ENCODE results near the gene GATAD1. TPM values are rescaled to one million over a fixed set of nuclear protein-coding genes. Genes with fewer than 3 reads are reported as not detected.
A peak's percentile ranks its signal among the peaks of the same experiment; 100 is the strongest.

The GATAD1 gene
- polyA plus RNA-seq, 1 of the 3 experiments (the other 2 are of a cell fraction): 30.6 TPM

DNA sequence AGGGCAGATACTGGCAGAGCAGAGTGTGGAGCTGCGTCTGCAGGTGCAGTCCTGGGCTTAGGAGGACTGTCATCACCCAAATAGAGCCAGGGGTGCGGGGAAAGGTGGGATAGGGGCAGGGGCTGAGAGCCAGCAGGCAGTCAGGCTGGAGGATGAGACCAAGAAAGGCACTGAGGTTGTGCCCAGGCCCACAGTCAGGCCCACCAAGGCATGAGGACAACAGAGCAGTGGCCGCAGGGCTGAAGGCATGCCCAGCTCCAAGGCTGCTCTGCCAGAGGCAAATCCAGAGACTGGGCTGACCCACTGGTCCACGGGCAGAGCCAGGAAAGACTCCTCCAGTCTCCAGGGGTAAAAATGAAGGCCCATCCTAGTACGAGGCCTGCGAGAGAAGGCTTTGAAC, 24.4 kb upstream of the GATAD1 start:
- CTCF ChIA-PET: interaction anchor here (1.5 to 6.7 kb wide), 4 partner anchors 24 to 542 kb away, joined by 4 to 108 read pairs (median 10); partner anchors contain the start of genes GATAD1 and LRRD1

DNA sequence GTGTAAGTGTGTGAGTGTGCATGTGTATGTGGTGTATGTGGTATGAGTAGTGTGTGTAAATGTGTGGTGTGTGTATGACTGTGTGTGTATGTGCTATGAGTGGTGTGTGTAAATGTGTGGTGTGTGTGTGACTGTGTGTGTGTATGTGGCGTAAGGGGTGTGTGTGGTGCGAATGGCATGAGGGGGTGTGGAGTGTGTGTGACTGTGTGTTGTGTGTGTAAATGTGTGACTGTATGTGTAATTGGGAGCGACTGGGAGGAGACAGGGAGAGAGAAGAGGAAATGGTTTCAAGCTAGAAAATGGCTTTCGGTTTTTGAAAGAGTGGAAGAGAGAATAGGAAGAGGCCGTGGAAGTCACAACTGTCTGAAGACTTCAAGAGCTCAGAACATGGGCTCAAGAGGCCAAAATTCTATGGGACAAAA, 23.6 kb upstream of the GATAD1 start:
- Histone ChIP-seq H3K27me3 (ENCODE audit: insufficient read depth) (no peaks in the 10 kb centered on the region), H3K4me2 (peak overlapping the region; percentile 84; the same call in 1 of the 2 replicates), H3K27ac (ENCODE audit: low read depth in 2 of 2, low read length in 1 of 2) (no peak overlapping the region), H3K4me3 (ENCODE audit: low read depth in 2 of 2, low read length in 1 of 2) (no peak overlapping the region), H3K79me2 (ENCODE audit: insufficient read depth) (no peaks in the 10 kb centered on the region), H4K20me1 (ENCODE audit: insufficient read depth) (no peaks in the 10 kb centered on the region), H3K4me1 (ENCODE audit: control insufficient read depth in 1 of 2, insufficient read depth in 2 of 2, low read depth in 1 of 2, low read length in 1 of 2) (peaks cover 0 to 3% of the 10 kb centered on the region in 2 experiments; a peak in 1 of 4 replicates), H3K9me2 (no peaks in the 10 kb centered on the region), H2AFZ (ENCODE audit: low read depth) (peak overlapping the region; percentile 88), H3F3A (replicated peaks; ENCODE audit: insufficient read depth) (peaks cover 3% of the 10 kb centered on the region), H3K9ac (no peak overlapping the region), H3K9me3 (no peaks in the 10 kb centered on the region), H3K36me3 (replicated peaks in 1 of 2; ENCODE audit: control insufficient read depth in 1 of 2, insufficient read depth in 2 of 2, low read length in 1 of 2) (no peaks in the 10 kb centered on the region)
- ChIA-PET POLR2A (no interaction called here), CTCF (interaction anchor here (0.6 to 6.7 kb wide), 33 partner anchors 8 to 887 kb away, joined by 3 to 108 read pairs (median 4); partner anchors contain the start of genes CYP51A1, GATAD1, LRRD1 and PEX1)
- no peak for TF ChIP-seq RCOR1 (IDR thresholded peaks at IDR 0.05; ENCODE audit: low read length)
- TF ChIP-seq NFIC (IDR thresholded peaks at IDR 0.05; ENCODE audit: borderline replicate concordance): no peak
- TF ChIP-seq SIN3A (IDR thresholded peaks at IDR 0.05; ENCODE audit: borderline replicate concordance, low read depth, low read length): no peak
- TF ChIP-seq, protein P1, sequence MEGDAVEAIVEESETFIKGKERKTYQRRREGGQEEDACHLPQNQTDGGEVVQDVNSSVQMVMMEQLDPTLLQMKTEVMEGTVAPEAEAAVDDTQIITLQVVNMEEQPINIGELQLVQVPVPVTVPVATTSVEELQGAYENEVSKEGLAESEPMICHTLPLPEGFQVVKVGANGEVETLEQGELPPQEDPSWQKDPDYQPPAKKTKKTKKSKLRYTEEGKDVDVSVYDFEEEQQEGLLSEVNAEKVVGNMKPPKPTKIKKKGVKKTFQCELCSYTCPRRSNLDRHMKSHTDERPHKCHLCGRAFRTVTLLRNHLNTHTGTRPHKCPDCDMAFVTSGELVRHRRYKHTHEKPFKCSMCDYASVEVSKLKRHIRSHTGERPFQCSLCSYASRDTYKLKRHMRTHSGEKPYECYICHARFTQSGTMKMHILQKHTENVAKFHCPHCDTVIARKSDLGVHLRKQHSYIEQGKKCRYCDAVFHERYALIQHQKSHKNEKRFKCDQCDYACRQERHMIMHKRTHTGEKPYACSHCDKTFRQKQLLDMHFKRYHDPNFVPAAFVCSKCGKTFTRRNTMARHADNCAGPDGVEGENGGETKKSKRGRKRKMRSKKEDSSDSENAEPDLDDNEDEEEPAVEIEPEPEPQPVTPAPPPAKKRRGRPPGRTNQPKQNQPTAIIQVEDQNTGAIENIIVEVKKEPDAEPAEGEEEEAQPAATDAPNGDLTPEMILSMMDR (IDR thresholded peaks at IDR 0.05): no peak
- TF ChIP-seq FOXJ3 (CRISPR knock-in tag; IDR thresholded peaks at IDR 0.05): no peak
- no peak for TF ChIP-seq RAD21 (IDR thresholded peaks at IDR 0.05; ENCODE audit: low read length)
- no peak for TF ChIP-seq TCF12 (IDR thresholded peaks at IDR 0.05)
- TF ChIP-seq, protein P2, sequence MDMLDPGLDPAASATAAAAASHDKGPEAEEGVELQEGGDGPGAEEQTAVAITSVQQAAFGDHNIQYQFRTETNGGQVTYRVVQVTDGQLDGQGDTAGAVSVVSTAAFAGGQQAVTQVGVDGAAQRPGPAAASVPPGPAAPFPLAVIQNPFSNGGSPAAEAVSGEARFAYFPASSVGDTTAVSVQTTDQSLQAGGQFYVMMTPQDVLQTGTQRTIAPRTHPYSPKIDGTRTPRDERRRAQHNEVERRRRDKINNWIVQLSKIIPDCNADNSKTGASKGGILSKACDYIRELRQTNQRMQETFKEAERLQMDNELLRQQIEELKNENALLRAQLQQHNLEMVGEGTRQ (IDR thresholded peaks at IDR 0.05; ENCODE audit: borderline replicate concordance, low read depth, low read length): no peak
- no peak for TF ChIP-seq CHD2 (IDR thresholded peaks at IDR 0.05; ENCODE audit: low read length, partially characterized antibody)
- DNase-seq: no peak
- WGBS (ENCODE audit: low lambda C conversion rate): 85% methylated on average over 5 of the region's 5 CpGs

More for the DNA sequence above, 24.4 kb upstream of the GATAD1 start:
- DNase-seq: no peak
- H3K27ac ChIP-seq (ENCODE audit: low read depth in 2 of 2, low read length in 1 of 2): no peak overlapping the region
- no peaks in the 10 kb centered on the region for H3K9me2 ChIP-seq
- no peak overlapping the region for H3K4me2 ChIP-seq
- H3K4me3 ChIP-seq (ENCODE audit: low read depth in 2 of 2, low read length in 1 of 2): no peak overlapping the region
- peaks cover 0 to 3% of the 10 kb centered on the region in 2 experiments; a peak in 1 of 4 replicates for H3K4me1 ChIP-seq (ENCODE audit: control insufficient read depth in 1 of 2, insufficient read depth in 2 of 2, low read depth in 1 of 2, low read length in 1 of 2)
- no peaks in the 10 kb centered on the region for H3K36me3 ChIP-seq (replicated peaks in 1 of 2; ENCODE audit: control insufficient read depth in 1 of 2, insufficient read depth in 2 of 2, low read length in 1 of 2)
- H2AFZ ChIP-seq (ENCODE audit: low read depth): no peak overlapping the region
- H3K27me3 ChIP-seq (ENCODE audit: insufficient read depth): no peaks in the 10 kb centered on the region
- no peak overlapping the region for H3K9ac ChIP-seq
- WGBS (ENCODE audit: low lambda C conversion rate): 95% methylated on average over 5 of the region's 6 CpGs
- peaks cover 3% of the 10 kb centered on the region for H3F3A ChIP-seq (replicated peaks; ENCODE audit: insufficient read depth)
- TF ChIP-seq JUND (IDR thresholded peaks at IDR 0.05) (no peak), SMC3 (IDR thresholded peaks at IDR 0.05; ENCODE audit: low read depth, low read length) (no peak), ELF1 (IDR thresholded peaks at IDR 0.05) (no peak), YY1 (IDR thresholded peaks at IDR 0.05; ENCODE audit: low read depth) (no peak), GATA2 (CRISPR knock-in tag; IDR thresholded peaks at IDR 0.05) (no peak), FOSL2 (IDR thresholded peaks at IDR 0.05; ENCODE audit: borderline replicate concordance, low read depth) (no peak), FOXJ3 (CRISPR knock-in tag; IDR thresholded peaks at IDR 0.05) (no peak), TCF12 (IDR thresholded peaks at IDR 0.05) (no peak), RFX5 (IDR thresholded peaks at IDR 0.05; ENCODE audit: low read length) (no peak)
- TF ChIP-seq, protein P3, sequence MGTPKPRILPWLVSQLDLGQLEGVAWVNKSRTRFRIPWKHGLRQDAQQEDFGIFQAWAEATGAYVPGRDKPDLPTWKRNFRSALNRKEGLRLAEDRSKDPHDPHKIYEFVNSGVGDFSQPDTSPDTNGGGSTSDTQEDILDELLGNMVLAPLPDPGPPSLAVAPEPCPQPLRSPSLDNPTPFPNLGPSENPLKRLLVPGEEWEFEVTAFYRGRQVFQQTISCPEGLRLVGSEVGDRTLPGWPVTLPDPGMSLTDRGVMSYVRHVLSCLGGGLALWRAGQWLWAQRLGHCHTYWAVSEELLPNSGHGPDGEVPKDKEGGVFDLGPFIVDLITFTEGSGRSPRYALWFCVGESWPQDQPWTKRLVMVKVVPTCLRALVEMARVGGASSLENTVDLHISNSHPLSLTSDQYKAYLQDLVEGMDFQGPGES (IDR thresholded peaks at IDR 0.05; ENCODE audit: low read depth, low read length): no peak
- POLR2A ChIA-PET: no interaction called here
- H3K9me3 ChIP-seq: no peaks in the 10 kb centered on the region
- H4K20me1 ChIP-seq (ENCODE audit: insufficient read depth): no peaks in the 10 kb centered on the region
- H3K79me2 ChIP-seq (ENCODE audit: insufficient read depth): no peaks in the 10 kb centered on the region

Data from SK-N-SH (cell line).